HG02884 (cell line): ENCODE results near the gene SYF2.

Experiments
- ATAC-seq: cut with Tn5 transposase; IDR thresholded peaks from one replicate; pipeline ENCODE4 v1.9.1; 2021; ENCODE audit warnings: mild to moderate bottlenecking, moderate library complexity; ENCODE audit not compliant: unreplicated experiment

SYF2 gene

DNA sequence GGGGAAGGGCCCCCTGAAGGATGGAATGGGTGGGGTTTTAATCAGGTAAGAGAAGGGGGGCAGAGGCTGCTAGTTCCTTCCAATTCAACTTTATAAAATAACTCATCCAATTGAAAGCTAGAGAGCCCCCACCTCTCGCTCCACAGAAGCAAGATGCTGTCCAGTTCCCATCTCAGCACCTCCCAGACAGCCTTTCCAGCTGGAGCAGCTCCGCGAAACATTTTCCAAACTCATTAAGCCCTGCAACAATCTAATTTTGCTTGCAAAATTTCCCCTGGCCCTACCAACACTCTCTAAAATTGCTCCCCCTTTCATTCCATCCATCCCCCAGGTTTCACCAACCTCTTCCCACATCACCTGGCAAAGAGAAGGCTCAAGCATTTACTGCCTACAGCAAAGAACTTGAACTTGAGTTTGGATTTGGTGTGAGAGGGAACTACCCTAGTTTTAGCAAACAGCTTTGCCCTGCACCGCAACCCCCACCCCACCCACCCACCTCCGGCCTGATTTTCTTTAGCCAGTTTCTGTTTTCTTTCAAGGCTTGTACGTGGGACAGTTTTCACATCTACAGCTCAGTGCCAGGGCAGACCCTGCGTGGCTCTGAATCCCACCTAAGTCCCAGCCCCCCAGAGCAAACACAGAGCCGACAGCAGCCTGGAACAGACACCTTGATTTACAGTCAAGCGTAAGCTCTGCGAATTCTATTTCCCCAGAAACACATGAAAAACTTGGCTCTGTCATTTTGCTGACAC lies 46.7 kb downstream of the SYF2 start:
- no peak for ATAC-seq

DNA sequence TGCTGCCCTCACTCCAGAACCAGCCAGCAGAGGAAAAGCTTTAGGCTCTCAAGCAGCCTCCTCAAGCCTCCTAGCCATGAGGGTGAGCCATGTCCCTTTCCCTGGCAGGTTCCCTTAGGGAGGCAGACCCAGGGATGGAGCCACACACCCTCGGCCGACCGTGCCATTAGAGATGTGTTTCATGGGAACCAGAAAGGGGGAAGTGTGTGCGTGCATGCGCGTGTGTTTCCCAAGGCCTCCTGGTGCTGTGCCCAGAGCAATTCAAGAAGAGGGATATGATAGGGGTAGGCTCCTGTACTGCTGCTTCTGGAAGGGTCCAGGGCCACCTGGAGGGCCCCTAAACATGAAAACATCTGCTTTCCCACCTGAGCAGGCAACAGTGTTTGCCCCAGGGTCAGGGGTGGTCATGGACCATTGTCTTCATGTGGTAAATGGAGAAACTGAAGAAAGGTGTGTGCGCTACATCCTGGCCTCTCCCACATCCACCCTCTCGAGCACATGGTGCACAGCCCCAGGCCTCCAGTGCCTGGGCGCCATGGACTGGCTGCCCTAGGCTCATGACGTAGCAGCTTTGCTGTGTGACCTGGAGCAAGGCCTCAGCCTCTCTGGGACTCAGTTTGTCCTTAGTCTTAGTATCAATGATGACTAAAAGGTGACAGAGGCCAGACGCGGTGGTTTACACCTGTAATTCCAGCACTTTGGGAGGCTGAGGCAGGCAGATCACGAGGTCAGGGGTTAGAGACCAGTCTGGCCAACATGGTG lies 48.1 kb downstream of the SYF2 start:
- ATAC-seq, result no peak

- no peak for ATAC-seq
Measured at GRCh38 chr1:25183126-25183980, 48.9 kb downstream of the SYF2 start.

DNA sequence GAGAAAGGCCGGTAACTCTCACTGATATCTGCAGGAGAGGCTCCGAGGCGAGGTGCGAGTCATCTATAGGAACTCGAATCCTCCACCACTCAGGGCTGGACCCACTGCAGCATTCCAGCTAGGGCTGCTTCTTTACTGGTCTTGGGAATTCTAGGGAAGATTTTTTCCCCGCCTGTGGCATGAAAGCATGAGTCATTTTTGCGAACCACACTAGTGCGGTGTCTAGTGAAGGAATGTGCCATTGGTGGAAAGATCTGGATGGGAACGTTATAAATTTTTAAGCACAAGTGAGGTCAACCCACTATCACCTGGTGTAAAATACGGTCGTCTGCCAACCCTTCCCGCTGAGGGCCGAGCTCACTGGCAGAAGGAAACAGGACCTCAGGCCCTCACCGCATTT lies 49.7 kb downstream of the SYF2 start:
- ATAC-seq, result no peak

DNA sequence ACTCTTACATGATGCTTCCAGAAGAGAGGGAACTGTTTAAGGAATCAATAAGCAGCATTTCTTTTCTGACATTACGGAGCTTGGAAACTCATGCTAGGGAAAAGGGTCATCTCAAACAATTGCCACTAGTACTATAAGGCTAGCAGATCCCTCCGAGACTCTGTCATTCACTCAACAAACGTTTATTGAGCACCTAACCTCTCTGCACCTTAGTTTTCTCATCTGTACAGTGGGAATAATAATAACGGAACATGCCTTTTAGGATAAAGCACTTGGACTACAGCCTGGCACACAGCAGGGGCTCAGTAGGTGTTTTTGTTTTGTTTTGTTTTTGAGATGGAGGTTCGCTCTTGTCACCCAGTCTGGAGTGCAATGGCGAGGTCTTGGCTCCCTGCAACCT lies 51.3 kb downstream of the SYF2 start:
- ATAC-seq, result no peak

- ATAC-seq, result no peak
Measured at GRCh38 chr1:25178917-25179561, 53.3 kb downstream of the SYF2 start.

GRCh38 chr1:25174730-25175612 lies 57.3 kb downstream of the SYF2 start:
- no peak for ATAC-seq

- no peak for ATAC-seq
Measured at GRCh38 chr1:25174363-25174729, 58.0 kb downstream of the SYF2 start.

DNA sequence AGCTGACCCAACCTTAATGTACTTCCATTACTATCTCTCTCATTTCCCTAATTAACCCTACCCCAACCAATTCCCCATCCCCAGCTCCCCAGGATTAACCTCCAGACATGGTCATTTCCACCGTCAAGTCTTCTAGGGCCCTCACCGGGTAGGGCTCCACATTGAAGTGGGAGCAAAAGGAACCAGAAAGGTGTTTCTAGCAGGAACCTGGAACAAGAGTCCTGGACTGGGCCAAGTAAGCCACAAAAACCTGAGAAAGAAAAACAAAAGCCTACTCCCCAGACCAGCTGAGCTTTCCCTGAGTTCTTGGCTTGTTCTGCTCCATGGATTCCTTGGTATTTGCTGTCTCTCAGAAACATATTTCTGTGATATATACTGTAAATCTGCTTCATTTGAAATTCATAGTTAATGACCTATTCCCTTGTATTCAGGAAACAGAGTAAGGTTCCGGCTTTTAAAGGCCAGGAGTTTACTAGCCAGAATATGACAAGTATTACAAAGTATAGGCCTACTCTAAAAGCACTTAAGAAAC lies 58.4 kb downstream of the SYF2 start:
- ATAC-seq, result no peak
